Fibroblast of the aortic adventitia (primary cell): ENCODE data around the gene MYF6. TPM values are rescaled to one million over a fixed set of nuclear protein-coding genes. Genes with fewer than 3 reads are reported as not detected.

ENCODE experiments used
- DNase-seq: peaks from one replicate; pipeline ENCODE4 v3.0.0-alpha.2; 2010; ENCODE audit warnings: low read depth
- H3K4me3 ChIP-seq: 2 replicates; pipeline ENCODE4 v1.5.1; 2011; ENCODE audit warnings: low read depth, mild to moderate bottlenecking, control low read depth, low read length, moderate library complexity
- total RNA-seq: library from RNA; depleted of rRNA; stranded (reverse); fragments of >200 nt; gene quantifications from 2 replicates; pipeline ENCODE4 v1.2.3, GENCODE V29; 2012; ENCODE audit warnings: low replicate concordance
- TF ChIP-seq, protein P1 (sequence below): IDR thresholded peaks from 2 replicates; pipeline ENCODE4 v1.5.1; 2011; ENCODE audit warnings: mild to moderate bottlenecking, low read length, control low read depth, inconsistent platforms; ENCODE audit not compliant: insufficient read depth

Gene MYF6
- total RNA-seq, 1 donor = not detected

DNA sequence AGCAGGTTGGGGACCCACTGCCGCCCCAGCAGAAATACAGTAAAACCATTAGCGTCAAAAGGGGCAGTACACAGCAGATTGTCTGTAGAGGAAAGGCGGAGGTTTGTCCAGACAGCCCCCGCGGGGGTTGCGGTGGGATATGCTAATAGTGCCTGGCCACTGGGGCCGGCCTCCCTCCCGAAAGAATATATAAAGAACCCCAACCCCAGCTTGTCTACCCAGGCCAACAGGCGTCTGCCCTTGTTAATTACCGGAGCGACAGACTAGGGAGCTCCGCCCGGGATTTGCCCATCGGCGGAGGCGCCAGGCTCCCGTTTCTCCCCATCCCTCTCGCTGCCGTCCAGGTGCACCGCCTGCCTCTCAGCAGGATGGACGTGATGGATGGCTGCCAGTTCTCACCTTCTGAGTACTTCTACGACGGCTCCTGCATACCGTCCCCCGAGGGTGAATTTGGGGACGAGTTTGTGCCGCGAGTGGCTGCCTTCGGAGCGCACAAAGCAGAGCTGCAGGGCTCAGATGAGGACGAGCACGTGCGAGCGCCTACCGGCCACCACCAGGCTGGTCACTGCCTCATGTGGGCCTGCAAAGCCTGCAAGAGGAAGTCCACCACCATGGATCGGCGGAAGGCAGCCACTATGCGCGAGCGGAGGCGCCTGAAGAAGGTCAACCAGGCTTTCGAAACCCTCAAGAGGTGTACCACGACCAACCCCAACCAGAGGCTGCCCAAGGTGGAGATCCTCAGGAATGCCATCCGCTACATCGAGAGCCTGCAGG lies 9.4 kb downstream of the MYF6 start, which contains the start of gene MYF5:
Gene MYF5 (plus strand): TSS at position 217 of the 774 bp plus-strand sequence. CDS start 152 bp downstream, at position 369.
- H3K4me3 ChIP-seq = no peak within 1 kb of the TSS
- TF ChIP-seq, protein P1, sequence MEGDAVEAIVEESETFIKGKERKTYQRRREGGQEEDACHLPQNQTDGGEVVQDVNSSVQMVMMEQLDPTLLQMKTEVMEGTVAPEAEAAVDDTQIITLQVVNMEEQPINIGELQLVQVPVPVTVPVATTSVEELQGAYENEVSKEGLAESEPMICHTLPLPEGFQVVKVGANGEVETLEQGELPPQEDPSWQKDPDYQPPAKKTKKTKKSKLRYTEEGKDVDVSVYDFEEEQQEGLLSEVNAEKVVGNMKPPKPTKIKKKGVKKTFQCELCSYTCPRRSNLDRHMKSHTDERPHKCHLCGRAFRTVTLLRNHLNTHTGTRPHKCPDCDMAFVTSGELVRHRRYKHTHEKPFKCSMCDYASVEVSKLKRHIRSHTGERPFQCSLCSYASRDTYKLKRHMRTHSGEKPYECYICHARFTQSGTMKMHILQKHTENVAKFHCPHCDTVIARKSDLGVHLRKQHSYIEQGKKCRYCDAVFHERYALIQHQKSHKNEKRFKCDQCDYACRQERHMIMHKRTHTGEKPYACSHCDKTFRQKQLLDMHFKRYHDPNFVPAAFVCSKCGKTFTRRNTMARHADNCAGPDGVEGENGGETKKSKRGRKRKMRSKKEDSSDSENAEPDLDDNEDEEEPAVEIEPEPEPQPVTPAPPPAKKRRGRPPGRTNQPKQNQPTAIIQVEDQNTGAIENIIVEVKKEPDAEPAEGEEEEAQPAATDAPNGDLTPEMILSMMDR = no peak
- no peak for DNase-seq

DNA sequence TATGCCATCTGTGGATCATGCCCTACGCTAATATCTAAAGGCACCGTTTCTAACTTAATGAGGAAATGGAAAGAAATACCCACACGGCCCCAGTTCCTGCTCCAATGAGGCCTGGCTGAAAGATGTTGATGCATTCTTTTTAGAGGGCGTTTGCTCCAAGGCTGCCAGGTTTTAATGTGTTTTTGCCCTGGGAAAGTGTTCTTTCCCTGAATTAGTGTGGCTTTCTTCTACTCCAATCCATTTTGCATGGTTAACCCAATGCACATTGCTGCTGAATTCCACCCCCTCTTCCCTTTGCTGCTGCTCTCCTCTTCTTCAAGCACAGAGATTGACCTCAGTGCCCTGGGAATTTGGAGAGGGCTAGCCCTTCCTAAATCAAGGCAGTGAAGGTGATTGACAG lies 10.4 kb downstream of the MYF6 start:
- TF ChIP-seq, protein P1 = no peak
- no peak overlapping the region for H3K4me3 ChIP-seq
- no peak for DNase-seq

- no peak overlapping the region for H3K4me3 ChIP-seq
- DNase-seq = no peak
- TF ChIP-seq, protein P1 = no peak
Observed at GRCh38 chr12:80720516-80720915, 13.1 kb downstream of the MYF6 start.

DNA sequence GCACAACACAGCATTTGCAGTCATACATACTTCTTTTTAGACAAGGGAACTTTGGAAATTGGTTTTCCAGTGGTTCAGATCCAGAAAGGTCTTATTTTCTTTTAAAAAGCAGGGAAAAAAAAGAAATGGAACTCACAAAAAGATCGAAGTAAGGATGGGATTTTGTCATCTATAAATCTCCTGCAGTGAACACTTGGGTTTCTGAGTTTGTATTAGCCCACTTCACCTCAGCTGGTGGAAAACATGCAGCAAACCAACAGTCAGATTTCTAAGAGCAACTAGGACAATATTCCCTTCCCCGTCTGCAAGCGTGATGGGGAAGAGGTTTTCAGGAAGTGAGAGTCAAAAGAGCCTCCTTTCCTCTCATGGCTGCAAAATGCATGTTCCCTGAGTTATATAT lies 13.9 kb downstream of the MYF6 start:
- TF ChIP-seq, protein P1 = no peak
- DNase-seq = no peak
- no peak overlapping the region for H3K4me3 ChIP-seq

GRCh38 chr12:80745851-80746505 lies 38.5 kb downstream of the MYF6 start:
- peak; percentile 13 for DNase-seq
- TF ChIP-seq, protein P1 = no peak
- H3K4me3 ChIP-seq = no peak overlapping the region

DNA sequence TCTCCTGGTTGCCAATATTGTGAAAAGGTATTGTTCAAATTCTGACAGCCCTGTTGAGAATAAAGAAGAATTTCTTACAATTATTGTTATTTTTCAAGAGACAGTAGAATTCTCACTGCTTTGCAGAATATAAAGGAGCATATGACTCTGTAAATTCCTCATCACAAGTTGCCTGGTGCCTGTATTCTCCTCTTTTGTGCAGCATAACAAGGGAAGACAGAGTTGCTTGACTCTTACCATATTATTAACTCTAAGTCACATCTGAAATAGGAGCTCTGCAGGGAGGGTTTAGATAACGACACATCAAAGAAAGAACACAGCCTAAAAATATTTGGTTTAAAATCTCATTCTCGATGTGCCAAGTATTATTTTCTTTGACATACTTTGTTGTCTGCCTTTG lies 40.4 kb downstream of the MYF6 start:
- DNase-seq = no peak
- no peak overlapping the region for H3K4me3 ChIP-seq
- TF ChIP-seq, protein P1 = no peak
